Globus pallidus (tissue), 1 donor: ENCODE results near the gene SMARCA4.

Experiments used
- DNase-seq: peaks from one replicate; pipeline ENCODE4 v3.0.0-alpha.2; 2015; ENCODE audit warnings: low spot score

The SMARCA4 gene

DNA sequence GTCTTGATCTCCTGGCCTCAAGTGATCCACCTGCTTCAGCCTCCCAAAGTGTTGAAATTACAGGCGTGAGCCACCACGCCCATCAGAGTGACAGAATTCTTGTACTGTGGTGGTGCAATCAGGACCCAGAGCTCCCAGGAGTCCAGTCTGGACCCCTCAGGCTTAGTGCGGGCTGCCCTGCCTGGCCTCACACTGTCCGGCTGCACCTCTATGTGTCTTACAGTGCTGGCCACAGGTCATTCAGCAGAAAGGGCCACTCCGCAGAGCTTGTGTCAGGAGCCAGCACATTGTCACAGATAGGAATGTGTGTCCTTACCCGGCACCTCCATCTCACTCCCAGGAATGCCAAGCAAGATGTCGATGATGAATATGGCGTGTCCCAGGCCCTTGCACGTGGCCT, 49.2 kb downstream of the SMARCA4 start:
- DNase-seq, result no peak

DNA sequence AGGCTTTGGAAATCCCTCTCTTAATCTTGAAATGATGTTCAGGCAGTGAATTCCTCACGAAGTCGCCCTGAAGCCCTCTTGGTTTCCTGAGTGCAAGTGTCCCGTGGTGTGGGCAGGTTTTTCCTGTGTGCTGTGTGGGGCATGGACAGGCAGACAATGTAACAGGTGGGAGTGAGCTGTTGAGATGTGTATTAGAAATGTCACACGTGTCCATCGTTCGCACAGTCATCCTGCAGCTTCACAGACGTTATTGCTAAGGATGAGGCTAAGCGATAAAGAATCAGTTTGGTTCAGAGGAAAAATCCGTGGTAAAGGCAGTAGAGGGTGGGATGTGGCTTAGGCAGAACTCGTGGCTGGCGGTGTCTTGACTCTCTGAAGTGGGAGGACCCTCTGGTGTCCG, 51.7 kb downstream of the SMARCA4 start:
- DNase-seq, result no peak

DNA sequence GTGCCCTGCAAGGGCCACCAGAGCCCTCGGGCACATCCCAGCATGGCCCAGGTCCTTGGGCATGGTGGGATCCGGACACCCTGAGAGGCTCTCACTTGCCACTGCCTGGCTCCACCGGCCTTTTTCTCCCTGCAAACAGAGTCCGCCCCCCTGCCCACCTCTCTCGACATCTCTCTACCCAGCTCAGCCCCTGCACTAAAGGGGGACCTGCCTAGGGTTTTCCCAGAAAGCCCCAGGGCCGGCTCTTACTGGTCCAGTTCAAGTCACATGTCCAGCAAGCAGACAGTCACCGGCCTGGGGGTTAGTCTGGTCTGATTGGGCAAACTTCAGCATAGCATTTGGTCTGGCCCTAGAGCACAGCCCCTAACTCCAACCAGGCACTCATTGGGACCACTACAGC, 52.9 kb downstream of the SMARCA4 start:
- DNase-seq, result no peak

DNA sequence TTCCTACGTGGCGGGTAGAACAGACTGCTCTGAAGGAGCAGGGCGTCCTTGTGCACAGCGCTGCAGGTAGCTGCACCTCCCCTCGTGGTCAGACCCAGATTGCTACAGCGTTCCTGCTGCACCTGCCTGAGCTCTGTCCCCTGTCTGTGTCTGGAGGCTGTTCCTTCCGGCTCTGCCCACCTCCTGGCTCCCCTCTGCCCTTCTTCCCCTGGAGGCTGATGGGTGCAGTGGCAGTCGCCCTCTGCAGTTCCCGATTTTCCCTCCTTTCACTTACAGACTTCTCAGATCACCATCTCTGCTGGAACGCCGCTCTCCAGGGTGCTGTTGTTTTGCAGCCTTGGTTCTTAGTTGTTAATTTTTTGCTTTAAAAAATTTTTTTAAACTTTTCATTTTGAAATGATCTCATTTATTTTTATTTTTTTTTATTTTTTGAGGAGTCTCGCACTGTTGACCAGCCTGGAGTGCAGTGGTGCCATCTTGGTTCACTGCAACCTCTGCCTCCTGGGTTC, 53.6 kb downstream of the SMARCA4 start:
- DNase-seq, result no peak

DNA sequence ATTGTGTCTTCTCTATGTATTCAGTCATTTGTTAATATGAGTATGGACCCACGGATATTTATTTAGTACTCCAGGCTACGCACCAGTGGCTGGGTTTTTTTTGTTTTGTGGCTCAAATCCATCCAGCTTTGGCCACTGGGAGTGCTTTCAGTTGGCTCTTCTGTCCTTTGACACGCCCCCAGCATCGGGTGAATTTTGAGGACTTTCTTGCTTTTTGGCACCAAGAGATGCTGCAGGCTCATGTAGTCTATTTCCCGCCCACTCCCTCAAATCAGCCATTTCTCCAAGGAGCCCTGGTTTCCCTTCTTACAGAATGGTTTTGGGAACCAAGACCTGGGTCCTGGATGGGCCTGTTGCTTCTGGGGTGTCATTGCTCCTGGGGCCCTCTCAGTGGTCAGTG, 55.8 kb downstream of the SMARCA4 start:
- no peak for DNase-seq

DNA sequence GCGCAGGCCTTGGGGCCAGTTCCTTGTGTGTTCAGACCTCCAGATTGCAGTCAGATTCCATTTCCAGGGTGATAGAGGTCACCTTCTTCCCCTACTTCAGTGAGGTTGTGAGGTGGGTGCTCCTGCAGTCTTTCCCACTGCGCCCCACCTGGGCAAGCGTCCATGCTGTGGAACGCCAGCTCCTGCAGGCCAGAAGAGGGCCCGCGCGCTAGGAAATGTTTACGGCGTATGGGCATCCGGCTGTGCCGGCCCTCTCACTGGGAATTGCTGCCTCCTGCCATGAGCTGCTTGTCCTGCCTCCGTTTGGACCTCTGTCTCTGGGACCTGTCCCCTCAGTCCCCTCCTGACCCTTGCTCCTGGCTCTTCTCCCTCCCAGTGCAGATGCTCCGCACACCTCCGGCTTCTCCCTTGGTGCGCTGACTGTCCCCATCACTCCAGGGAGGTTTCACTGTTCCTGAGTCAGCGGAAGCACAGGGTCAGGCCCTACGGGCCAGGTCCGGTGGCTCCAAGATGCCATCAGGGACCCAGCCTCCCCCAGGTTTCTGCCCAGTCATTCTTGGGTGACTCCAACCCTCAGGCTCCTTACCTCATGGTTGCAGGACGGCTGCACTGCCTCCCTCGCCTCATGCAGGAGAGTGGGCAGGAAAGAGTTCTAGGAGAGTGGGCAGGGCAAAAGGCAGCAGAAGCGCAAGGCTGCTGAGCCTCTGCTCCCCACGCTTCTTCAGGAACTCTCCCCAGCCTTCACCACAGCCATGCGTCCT, 56.6 kb downstream of the SMARCA4 start:
- DNase-seq, result no peak

DNA sequence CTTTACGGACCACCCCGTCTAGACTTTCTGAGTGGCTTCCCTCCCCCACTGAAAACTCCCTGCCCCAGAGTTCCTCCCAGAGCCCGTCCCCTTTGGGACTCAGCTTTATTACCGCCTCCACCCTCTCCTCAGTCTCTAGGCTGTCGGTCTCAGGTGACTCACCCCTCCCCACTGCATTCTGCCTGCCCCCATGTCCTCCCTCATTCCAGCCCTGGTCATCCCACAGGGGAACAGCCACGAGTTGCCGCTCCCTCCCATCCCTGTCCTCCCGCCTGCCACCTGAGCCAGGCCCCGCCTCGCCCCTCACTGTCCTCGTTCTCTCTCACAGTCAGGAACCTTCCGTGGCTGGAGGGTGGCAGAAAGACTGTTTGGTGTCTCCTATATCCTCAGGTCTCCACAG, 57.3 kb downstream of the SMARCA4 start:
- DNase-seq, result no peak

DNA sequence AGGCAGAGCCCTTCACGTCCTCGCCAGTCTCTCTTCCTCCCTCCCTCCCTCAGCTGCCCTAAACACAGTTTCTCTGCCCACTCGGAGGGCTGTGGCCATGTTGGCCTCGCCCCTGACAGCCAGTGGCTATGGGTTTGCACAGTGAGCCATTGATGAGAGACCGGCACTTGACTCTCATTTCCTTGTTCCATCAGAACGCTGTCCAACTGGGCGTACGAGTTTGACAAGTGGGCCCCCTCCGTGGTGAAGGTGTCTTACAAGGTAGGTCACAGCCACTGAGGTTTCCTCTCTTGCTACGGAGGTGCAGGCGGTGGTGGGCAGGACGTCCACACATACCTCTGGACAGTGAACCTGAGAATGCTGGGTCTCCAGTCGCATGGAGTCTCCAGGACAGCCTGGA, 57.9 kb downstream of the SMARCA4 start:
- no peak for DNase-seq

DNA sequence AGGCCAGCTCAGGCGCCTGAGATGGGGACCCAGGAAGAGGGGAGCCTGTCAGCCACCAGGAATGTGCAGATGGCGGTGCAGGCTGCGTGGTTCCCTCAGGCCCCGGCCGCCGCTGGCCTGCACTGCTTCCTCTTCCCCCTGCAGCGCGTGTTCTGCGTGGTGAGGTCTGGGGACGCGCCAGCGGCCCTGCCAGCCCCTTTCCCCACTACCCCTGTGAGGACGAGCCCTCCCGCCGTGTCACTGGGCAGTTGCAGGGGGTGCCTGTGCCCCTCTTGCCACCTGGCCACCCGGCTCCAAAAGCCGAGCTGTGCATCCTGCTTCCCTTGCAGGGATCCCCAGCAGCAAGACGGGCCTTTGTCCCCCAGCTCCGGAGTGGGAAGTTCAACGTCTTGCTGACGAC, 58.4 kb downstream of the SMARCA4 start:
- DNase-seq, result no peak

DNA sequence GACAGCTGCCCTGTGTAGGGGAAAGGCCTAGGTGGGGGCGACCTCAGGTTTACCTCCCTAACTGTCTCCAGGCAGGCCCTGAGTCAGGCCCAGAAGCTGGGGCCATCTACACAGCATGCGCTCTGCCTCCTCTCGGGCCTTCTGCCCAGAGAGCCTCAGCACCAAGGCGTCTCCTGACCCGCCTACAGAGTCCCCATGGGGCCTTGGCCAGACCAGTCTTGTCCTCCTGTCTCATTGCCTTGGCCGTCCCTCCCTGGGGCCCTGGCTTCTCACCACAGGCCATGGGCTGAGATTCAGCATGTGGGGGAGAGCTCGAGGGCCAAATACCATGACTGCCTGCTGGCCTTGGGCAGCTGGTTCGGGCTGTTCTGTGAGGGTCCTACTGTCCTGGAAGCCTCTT, 59.0 kb downstream of the SMARCA4 start:
- no peak for DNase-seq

DNA sequence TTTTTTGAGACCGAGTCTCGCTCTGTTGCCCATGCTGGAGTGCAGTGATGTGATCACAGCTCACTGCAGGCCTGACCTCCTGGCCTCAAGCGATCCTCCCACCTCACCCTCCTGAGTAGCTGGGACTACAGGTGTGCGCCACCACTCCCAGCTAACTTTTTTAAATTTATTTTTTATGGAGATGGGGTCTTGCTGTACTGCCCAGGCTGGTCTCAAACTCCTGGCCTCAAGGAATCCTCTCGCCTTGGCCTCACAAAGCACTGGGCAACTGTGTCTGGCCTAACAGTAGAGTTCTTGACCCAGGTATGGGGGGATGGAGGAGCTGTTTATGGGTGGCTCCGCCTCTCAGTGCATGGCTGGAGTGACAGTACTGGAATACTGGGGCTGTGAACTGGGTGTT, 59.6 kb downstream of the SMARCA4 start:
- no peak for DNase-seq

DNA sequence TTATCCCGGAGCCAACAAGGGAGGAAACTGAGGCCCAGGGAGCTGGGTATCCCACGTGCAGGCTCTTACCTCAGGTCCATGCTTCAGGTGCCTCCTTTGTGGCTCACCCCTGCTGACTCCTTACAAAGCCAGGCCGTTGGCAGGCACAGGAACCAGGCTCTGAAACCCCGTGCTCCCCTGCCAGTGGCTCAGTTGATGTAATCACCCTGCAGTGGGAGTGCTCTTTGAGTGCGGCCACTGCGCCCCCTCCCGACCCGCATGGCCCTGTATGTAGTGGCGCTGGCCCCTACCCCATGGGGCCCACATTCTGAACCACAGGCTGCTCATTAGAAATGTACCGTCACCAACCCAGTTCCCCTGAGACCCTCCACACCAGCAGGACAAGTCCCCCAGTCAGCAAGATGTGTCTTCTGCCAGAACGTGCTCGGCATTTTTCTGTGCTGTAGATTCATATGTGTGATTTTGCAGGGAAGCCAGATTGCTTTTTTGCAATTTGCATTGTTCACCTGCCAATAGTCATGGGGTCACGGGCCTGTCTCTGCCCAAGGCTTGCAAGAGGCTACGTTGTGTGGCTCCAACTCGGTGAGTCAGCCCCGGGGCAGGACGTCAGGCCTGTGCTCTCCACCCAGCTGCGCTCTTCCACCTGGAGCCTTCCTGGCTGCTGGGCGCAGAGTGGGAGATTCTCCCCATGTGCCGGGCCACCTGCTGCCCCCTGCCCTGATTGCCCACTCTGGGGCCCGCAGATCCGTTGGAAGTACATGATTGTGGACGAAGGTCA, 60.3 kb downstream of the SMARCA4 start:
- no peak for DNase-seq

DNA sequence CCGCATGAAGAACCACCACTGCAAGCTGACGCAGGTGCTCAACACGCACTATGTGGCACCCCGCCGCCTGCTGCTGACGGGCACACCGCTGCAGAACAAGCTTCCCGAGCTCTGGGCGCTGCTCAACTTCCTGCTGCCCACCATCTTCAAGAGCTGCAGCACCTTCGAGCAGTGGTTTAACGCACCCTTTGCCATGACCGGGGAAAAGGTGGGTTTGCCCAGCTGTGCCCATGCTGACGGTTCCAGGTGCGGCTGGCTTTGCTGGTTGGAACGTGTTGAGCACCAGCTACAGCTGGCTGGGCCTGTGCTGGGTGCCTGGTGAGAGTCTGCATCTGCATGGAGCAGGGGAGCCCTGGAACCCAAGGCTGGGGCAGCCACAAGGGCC, 60.9 kb downstream of the SMARCA4 start:
- DNase-seq, result no peak

DNA sequence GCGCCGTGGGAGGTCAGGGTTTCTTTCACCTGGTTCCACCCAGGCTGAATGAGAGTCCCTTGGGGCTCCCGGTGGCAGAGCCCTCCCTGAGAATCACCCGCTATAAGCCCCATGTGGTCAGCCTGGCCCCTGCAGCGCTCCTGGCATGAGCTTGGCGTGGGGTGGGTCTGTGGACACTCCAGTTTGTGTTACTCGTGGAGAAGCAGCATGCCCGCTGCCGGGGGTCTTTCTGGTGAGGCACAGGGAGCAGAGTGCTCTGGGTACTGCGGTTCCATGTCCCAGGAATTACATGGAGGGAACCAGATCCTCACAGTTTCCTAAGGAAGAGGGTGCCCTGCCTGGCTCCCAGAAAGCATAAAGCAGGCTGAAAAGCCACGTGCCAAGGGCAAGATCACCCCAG, 62.2 kb downstream of the SMARCA4 start:
- no peak for DNase-seq

DNA sequence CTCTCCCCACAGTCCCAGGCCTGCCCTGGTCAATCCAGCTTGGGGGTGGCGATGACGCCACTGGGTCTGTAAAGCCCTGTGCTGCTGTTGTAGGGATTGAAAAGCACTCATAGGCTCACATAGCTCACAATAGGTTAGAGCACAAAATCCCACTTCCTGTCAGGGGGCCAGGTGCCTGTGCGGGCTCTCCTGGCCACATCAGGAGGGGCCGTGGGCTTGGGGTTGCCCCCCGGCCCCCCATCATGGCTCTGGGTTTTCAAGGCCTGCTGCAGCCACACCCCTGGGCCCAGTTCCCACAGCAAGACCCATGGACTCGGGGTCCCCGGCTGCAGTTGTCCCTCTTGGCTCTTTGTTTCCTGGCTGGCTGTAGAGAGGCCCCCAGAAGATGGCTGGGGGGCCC, 62.9 kb downstream of the SMARCA4 start:
- DNase-seq, result no peak

DNA sequence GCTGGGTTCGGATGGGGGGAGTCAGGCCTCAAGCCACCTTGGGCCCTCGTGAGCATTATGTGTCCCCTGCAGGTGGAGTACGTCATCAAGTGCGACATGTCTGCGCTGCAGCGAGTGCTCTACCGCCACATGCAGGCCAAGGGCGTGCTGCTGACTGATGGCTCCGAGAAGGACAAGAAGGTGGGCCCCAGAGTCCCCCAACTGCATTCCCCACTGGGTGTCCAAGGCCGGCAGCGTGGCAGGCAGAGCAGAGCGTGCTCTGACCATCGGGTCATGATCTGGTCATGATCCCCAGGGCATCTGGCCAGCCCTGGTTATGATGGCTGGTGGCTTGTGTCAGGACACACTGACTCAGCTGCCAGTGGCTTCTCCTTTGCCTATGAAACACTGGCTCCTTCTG, 63.4 kb downstream of the SMARCA4 start:
- no peak for DNase-seq

DNA sequence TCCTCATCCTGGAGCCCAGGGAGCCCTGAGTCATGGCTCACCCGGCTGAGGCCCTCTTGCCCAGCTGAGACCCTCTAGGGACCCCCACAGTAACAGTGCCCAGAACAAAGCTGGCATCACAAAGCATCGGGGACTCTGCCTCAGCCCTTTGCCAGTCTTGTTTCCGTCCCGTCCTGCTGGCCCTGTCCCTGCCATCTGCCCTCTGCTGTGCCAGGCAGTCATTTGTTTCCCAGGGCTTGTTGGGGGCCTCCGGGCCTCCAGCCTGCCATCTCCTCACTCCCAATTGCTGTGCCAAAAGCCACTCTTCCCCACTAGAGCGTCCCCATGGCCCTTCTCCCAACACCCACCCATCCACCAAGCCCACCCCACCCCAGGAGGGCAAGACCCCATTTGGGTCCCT, 64.2 kb downstream of the SMARCA4 start:
- no peak for DNase-seq

DNA sequence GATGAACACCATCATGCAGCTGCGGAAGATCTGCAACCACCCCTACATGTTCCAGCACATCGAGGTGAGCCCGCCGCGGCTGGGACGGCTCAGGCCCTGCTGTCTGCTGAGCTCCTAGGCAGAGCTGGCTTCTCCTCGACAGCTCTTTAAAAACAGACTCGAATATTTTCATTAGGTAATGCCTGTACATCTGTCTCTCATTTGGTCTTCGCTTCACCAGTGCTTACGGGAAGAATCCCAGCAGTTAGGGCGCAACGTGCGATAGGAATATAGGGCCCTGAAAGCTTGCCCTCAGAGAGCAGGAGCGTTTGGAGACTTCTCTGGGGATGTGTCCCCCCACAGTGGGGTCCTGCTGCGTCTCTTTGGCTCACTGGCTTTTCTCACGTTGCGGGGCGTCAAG, 64.6 kb downstream of the SMARCA4 start:
- no peak for DNase-seq

DNA sequence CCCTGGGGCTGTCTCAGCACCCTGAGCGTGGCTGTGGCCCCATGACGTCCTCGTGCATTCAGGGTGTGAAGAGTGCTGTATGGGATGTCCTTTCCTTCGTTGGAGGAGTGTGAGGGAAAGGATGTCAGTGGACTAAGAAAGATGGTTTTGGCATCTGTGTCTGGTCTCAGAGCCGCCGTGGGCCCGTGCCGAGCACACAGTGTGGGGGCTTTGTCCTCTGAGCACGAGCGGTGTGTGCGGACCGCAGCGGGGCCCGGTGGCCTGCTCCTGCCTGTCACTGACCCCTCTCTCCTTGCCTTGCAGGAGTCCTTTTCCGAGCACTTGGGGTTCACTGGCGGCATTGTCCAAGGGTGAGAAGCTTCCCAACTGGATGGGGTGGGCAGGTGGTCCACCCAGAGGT, 65.2 kb downstream of the SMARCA4 start:
- no peak for DNase-seq

DNA sequence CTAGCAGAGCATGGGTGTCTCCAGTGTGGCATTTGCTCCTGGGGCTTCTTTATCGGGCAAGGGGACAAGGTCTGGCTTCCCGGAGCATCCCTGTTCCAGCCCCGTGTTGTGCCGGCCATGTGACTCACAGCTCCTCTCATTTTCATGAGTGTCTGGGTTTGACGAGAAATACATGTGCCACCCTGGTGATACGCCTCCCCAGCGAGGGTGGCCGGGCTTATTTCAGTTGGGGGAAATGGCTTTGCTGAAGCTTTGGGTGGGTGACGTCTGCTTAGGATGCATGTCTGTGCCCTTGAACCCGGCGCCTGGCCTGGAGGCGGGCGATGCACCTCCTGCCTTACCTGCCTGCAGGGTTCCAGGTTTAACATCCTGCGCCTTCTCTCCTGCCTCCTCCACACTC, 66.6 kb downstream of the SMARCA4 start:
- no peak for DNase-seq

DNA sequence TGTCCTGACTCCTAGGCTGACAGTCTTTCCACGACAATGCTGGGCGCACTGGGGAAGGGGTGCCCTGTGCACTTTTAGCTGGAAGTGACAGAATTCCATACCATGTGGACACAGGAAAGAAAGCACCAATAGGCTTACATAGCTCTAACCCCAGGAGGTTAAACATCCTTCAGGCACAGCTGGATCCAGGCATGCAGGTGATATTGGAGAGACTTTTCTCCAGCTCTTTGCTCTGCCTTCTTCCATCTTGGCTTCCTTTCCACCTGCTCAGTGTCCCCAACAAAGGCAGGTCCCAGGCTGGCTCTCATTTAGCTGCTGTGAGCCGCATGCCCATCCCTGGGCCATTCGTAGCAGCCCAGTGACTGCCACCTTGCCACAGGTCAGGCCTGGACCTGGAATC, 67.3 kb downstream of the SMARCA4 start:
- DNase-seq, result no peak

DNA sequence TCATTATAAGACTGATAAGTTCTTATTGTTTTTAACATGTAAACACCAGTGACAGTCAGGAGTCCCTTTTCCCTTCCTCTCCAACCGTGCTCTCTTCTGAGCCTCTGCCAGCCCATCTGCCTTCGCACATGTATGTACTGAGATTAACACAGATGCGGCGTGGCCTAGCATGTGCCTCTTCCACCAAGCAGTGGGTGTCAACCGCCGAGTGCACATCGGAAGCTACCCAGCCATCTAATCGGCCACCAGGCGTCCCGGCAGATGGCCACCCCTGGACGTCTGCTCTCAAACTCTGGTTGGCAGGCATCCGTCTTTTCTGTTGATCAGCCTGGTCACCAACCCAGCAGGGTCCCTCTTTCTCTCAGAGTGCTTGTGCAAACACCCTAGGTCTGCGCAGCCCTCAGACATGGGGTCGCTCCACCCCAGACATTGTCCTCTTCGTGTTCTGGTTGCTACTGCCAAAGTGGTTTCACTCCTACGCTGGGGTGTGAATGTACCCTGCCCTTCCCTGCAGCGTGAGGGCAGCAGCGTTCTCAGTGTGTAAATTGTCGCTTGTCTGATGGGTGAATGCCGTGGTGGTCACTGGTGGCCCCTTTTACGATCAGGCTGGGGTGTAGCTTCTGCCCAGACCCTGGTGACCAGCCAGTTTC, 70.7 kb downstream of the SMARCA4 start:
- DNase-seq, result no peak

DNA sequence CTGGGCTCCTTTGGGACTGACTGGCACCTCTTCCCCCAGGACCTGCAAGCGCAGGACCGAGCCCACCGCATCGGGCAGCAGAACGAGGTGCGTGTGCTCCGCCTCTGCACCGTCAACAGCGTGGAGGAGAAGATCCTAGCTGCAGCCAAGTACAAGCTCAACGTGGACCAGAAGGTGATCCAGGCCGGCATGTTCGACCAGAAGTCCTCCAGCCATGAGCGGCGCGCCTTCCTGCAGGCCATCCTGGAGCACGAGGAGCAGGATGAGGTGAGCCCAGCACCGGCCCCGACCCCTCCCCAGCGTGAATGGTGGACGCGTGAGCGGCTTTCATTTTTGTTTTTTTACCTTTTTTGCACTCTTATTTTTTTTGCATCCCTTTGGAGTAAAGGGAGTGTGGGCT, 72.4 kb downstream of the SMARCA4 start:
- DNase-seq, result no peak
